Muscle layer of duodenum (tissue), 2 donors: ENCODE measurements around the gene GFPT2.

Source experiments
- H3K27ac ChIP-seq: one replicate; pipeline ENCODE4 v1.7.0; 2013; ENCODE audit warnings: mild to moderate bottlenecking, low read length
- H3K27me3 ChIP-seq: one replicate; pipeline ENCODE4 v1.7.0; 2013; ENCODE audit warnings: low read depth, mild to moderate bottlenecking, control low read depth, low read length
- H3K36me3 ChIP-seq, 2 donors: one replicate each; pipeline ENCODE4 v1.7.0; 2013; ENCODE audit warnings: low read length in 2 of 2, control low read depth in 1 of 2, mild to moderate bottlenecking in 1 of 2; ENCODE audit not compliant: insufficient read depth in 2 of 2, control insufficient read depth in 1 of 2
- H3K4me1 ChIP-seq, 2 donors: one replicate each; pipeline ENCODE4 v1.7.0; 2013; ENCODE audit warnings: low read length in 2 of 2, mild to moderate bottlenecking in 2 of 2, control low read depth in 1 of 2, moderate library complexity in 1 of 2; ENCODE audit not compliant: insufficient read depth in 2 of 2, control insufficient read depth in 1 of 2
- H3K4me3 ChIP-seq, 2 donors: one replicate each; pipeline ENCODE4 v1.7.0; 2013; ENCODE audit warnings: low read length in 2 of 2, low read depth in 1 of 2, mild to moderate bottlenecking in 1 of 2
- H3K9me3 ChIP-seq, 2 donors: one replicate each; pipeline ENCODE4 v1.7.0; 2013; ENCODE audit warnings: low read length in 2 of 2, control low read depth in 1 of 2, mild to moderate bottlenecking in 1 of 2; ENCODE audit not compliant: control insufficient read depth in 1 of 2
- donor health status: healthy.

Gene GFPT2

GRCh38 chr5:180364306-180364856 is 11.2 kb upstream of the GFPT2 start:
- no peak overlapping the region for H3K4me3 ChIP-seq

GRCh38 chr5:180360078-180360957 is 7.2 kb upstream of the GFPT2 start:
- H3K4me3 ChIP-seq, result no peak overlapping the region
- no peaks in the 10 kb centered on the region for H3K36me3 ChIP-seq
- H3K9me3 ChIP-seq, result no peaks in the 10 kb centered on the region
- H3K27ac ChIP-seq, result no peak overlapping the region
- H3K27me3 ChIP-seq, result no peaks in the 10 kb centered on the region
- no peaks in the 10 kb centered on the region for H3K4me1 ChIP-seq

More at GRCh38 chr5:180364306-180364856, 11.2 kb upstream of the GFPT2 start:
- H3K27me3 ChIP-seq, result no peaks in the 10 kb centered on the region
- H3K9me3 ChIP-seq, result no peaks in the 10 kb centered on the region
- H3K27ac ChIP-seq, result no peak overlapping the region
- H3K36me3 ChIP-seq, result no peaks in the 10 kb centered on the region
- no peaks in the 10 kb centered on the region for H3K4me1 ChIP-seq

- H3K36me3 ChIP-seq, result no peaks in the 10 kb centered on the region
- H3K4me1 ChIP-seq, result peaks cover 0 to 3% of the 10 kb centered on the region in 2 donors
- peaks cover 13% of the 10 kb centered on the region for H3K27me3 ChIP-seq
- H3K27ac ChIP-seq, result no peak overlapping the region
- H3K4me3 ChIP-seq, result no peak overlapping the region
- H3K9me3 ChIP-seq, result no peaks in the 10 kb centered on the region
Measured at GRCh38 chr5:180358694-180359093, 5.6 kb upstream of the GFPT2 start.

- Histone ChIP-seq H3K4me3 (no peak overlapping the region), H3K27me3 (peaks cover 13% of the 10 kb centered on the region), H3K27ac (no peak overlapping the region), H3K9me3 (no peaks in the 10 kb centered on the region), H3K36me3 (no peaks in the 10 kb centered on the region), H3K4me1 (peaks cover 0 to 3% of the 10 kb centered on the region in 2 donors)
Measured at GRCh38 chr5:180358179-180358578, 5.0 kb upstream of the GFPT2 start.

GRCh38 chr5:180354966-180355365 is 1.8 kb upstream of the GFPT2 start:
- H3K27me3 ChIP-seq, result peaks cover 24% of the 10 kb centered on the region
- no peaks in the 10 kb centered on the region for H3K9me3 ChIP-seq
- H3K36me3 ChIP-seq, result no peaks in the 10 kb centered on the region
- no peak overlapping the region for H3K27ac ChIP-seq
- H3K4me1 ChIP-seq, result peaks cover 0 to 18% of the 10 kb centered on the region in 2 donors
- H3K4me3 ChIP-seq, result no peak overlapping the region

- Histone ChIP-seq H3K4me3 (peak overlapping the region; percentile 53 to 80), H3K4me1 (peaks cover 0 to 18% of the 10 kb centered on the region in 2 donors), H3K36me3 (no peaks in the 10 kb centered on the region), H3K9me3 (no peaks in the 10 kb centered on the region), H3K27ac (no peak overlapping the region), H3K27me3 (peaks cover 24% of the 10 kb centered on the region)
Measured at GRCh38 chr5:180353980-180354452, 880 bp upstream of the GFPT2 start.

GRCh38 chr5:180352116-180353047 is 754 bp downstream of the GFPT2 start:
- no peaks in the 10 kb centered on the region for H3K36me3 ChIP-seq
- H3K27me3 ChIP-seq, result peaks cover 24% of the 10 kb centered on the region
- no peaks in the 10 kb centered on the region for H3K9me3 ChIP-seq
- H3K27ac ChIP-seq, result peak overlapping the region; percentile 35
- peak overlapping the region; percentile 49 to 80 for H3K4me3 ChIP-seq
- peaks cover 0 to 18% of the 10 kb centered on the region in 2 donors for H3K4me1 ChIP-seq

- H3K9me3 ChIP-seq, result no peaks in the 10 kb centered on the region
- H3K4me1 ChIP-seq, result peaks cover 0 to 18% of the 10 kb centered on the region in 2 donors
- peaks cover 24% of the 10 kb centered on the region for H3K27me3 ChIP-seq
- H3K36me3 ChIP-seq, result no peaks in the 10 kb centered on the region
- H3K27ac ChIP-seq, result no peak overlapping the region
- H3K4me3 ChIP-seq, result peak overlapping the region; percentile 49 to 80
Measured at GRCh38 chr5:180350711-180351465, 2.2 kb downstream of the GFPT2 start.

GRCh38 chr5:180350296-180350695 is 2.8 kb downstream of the GFPT2 start:
- Histone ChIP-seq H3K27ac (no peak overlapping the region), H3K4me1 (peaks cover 0 to 18% of the 10 kb centered on the region in 2 donors), H3K27me3 (peaks cover 24% of the 10 kb centered on the region), H3K4me3 (peak overlapping the region; percentile 49 to 80), H3K9me3 (no peaks in the 10 kb centered on the region), H3K36me3 (no peaks in the 10 kb centered on the region)

- Histone ChIP-seq H3K27me3 (peaks cover 17% of the 10 kb centered on the region), H3K4me1 (peaks cover 0 to 18% of the 10 kb centered on the region in 2 donors), H3K36me3 (no peaks in the 10 kb centered on the region), H3K27ac (no peak overlapping the region), H3K4me3 (no peak overlapping the region), H3K9me3 (no peaks in the 10 kb centered on the region)
Measured at GRCh38 chr5:180349391-180349790, 3.7 kb downstream of the GFPT2 start.
